GM19463 (cell line): Measurements from ENCODE around the gene SCYL1.

ENCODE experiments used
- ATAC-seq: cut with Tn5 transposase; IDR thresholded peaks from one replicate; pipeline ENCODE4 v1.9.1; 2021; ENCODE audit warnings: mild to moderate bottlenecking, moderate library complexity; ENCODE audit not compliant: unreplicated experiment

Gene SCYL1

DNA sequence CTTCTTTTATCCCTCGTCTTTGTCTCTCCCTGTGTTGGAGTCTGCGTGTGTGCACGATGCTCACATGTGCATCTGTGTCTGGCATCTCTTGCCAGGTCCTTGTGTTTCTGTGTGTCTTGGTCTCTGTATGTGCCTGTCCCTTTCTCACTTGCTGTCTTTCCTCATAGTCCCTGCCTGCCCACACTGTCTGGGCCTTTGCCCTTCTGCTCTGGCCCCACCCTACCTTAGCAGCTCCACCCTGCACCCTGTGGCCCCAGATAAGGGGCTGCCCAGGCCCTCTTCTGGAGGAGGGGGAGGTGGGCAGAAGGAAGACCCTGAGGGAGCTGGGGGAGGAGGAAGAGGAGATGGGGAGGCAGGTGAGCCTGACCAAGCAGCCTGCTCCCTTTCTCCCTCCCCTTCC lies 53.8 kb downstream of the SCYL1 start:
- ATAC-seq = no peak

DNA sequence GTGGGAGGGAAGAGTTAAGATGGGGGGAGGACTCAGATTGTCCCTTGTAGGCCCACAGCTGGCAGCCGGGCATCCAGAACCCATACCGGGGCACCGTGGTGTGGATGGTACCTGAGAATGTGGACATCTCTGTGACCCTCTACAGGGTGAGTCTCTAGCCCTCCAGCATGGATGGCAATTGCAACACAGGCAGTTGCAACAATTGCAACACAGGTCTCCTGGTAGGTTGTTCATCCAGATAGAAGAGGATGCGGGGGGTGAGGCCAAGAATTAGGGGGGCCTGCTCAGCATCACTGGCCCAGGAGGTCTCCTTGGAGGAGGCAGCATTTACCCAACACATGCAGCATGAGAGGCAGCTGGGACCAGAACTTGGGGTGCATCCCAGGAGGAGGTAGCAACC lies 54.4 kb downstream of the SCYL1 start:
- ATAC-seq = no peak

- ATAC-seq = no peak
Measured at GRCh38 chr11:65580031-65580692, 55.3 kb downstream of the SCYL1 start.

DNA sequence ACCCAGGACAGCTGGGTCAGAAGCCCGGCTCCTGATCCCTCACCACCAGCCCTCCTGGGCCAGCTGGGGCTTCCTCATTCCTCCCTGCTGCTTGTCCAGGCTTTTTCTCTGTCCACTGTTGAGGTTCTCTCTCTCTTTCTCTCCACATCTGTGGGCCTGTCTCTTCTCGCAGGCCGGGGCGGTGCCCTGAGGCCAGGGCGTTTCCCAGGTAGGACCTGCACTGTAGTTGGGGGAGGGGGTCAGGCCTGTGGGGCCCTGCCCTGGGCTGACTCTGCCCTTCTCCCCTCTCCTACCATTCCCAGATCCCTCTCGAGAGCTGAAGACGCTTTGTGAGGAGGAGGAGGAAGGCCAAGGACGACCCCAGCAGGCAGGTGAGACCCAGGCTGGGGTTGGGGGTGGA lies 55.9 kb downstream of the SCYL1 start:
- ATAC-seq = no peak

DNA sequence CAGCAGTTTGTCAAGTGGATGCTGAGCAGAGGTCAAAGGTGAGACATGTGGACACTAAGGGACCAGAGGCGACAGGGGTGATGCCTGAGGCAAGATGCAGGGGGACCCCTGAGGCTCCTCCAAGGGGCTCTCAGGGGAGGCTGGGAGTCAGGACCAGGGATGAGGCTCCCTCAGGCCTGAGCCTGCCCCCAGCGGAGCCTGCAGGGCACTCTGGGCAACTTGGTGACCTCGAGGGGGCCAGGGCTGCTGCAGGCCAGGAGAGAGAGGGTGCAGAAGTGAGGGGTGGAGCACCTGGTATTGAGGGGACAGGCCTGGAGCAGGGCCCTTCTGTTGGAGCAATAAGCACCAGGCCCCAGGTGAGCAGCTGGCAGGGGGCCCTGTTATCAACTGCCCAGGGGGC lies 57.0 kb downstream of the SCYL1 start:
- ATAC-seq = no peak

GRCh38 chr11:65583589-65583988 lies 58.7 kb downstream of the SCYL1 start:
- no peak for ATAC-seq

GRCh38 chr11:65584106-65584505 lies 59.2 kb downstream of the SCYL1 start:
- ATAC-seq = no peak

- ATAC-seq = no peak
Measured at GRCh38 chr11:65584723-65585171, 59.9 kb downstream of the SCYL1 start.

DNA sequence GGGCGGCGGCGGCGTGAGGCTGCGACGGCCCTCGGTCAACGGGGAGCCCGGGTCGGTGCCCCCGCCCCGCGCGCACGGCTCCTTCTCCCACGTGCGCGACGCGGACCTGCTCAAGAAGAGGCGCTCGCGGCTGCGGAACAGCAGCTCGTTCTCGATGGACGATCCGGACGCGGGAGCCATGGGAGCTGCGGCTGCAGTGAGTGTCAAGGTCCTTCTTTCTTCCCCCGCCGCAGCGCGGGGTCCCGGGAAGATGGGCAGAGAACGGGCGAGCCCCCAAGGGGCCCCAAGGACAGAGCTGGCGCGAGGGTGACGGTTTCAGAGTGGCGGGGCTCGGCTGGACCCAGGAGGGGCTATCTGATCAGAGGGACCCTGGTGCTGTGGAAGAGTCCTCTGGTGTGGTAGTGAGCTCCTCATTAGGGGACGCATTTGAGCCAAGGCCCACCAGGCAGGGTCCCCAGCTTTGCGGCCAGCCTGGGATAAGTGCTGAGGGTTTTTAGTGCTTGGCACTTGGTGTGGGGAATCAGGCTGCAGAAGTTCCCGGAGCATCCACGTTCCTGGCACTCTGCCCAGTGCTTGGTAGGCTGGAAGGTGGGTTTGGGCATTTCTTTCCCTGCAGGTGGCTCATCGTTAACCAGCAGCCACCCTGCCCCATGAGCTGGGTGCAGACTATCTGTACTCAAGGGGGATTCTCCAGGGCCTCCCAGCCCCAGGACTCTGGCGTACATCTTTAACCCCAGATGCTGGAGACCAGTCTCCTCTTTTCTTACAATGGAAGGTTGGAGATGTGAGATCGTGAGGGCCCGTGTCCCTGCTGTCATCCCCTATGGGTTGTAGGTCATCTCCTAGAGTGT lies 60.7 kb downstream of the SCYL1 start:
- no peak for ATAC-seq

- no peak for ATAC-seq
Measured at GRCh38 chr11:65586247-65586630, 61.4 kb downstream of the SCYL1 start.

- ATAC-seq = no peak
Measured at GRCh38 chr11:65586676-65587075, 61.8 kb downstream of the SCYL1 start.
